ENCODE results near the gene USP5.
"Not testable (repeated sequence)": the region's sequence is repeated elsewhere in the genome, so short reads cannot be mapped to it uniquely, and the experiment has no call there.

USP5 gene

GRCh38 chr12:6899427-6899826 is 47.5 kb downstream of the USP5 start:
- Mint-ChIP-seq H3K4me3 (no peak overlapping the region), H3K36me3 (no peaks in the 10 kb centered on the region), H3K4me1 (ENCODE audit: low read depth) (peaks cover 7% of the 10 kb centered on the region), H3K27ac (no peak overlapping the region), H3K9me3 (ENCODE audit: low read depth) (no peaks in the 10 kb centered on the region), H3K27me3 (no peaks in the 10 kb centered on the region)

GRCh38 chr12:6899837-6900519 is 48.0 kb downstream of the USP5 start:
- Mint-ChIP-seq H3K36me3 (no peaks in the 10 kb centered on the region), H3K27me3 (no peaks in the 10 kb centered on the region), H3K4me1 (ENCODE audit: low read depth) (peaks cover 7% of the 10 kb centered on the region), H3K4me3 (no peak overlapping the region), H3K27ac (no peak overlapping the region), H3K9me3 (ENCODE audit: low read depth) (no peaks in the 10 kb centered on the region)

DNA sequence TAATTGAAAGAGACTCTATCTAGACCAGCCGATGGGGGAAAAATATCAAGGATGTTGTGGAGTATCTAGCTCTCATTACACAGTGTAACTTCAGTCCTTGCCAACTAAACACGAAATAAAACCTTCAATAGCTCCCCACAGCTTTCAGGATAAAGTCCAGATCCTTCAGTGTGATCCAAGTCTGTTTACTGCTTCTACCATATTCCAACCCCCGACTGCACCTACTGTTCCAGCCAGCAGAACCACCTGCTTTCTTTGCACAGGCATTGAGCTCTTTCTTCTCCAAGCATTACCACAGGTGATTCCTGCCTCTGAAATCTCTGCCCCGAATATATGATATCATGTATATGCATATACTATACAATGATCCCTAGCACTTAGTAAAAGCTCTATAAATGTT is 50.5 kb downstream of the USP5 start:
- H3K27me3 Mint-ChIP-seq, result no peaks in the 10 kb centered on the region
- no peaks in the 10 kb centered on the region for H3K36me3 Mint-ChIP-seq
- H3K27ac Mint-ChIP-seq, result no peak overlapping the region

DNA sequence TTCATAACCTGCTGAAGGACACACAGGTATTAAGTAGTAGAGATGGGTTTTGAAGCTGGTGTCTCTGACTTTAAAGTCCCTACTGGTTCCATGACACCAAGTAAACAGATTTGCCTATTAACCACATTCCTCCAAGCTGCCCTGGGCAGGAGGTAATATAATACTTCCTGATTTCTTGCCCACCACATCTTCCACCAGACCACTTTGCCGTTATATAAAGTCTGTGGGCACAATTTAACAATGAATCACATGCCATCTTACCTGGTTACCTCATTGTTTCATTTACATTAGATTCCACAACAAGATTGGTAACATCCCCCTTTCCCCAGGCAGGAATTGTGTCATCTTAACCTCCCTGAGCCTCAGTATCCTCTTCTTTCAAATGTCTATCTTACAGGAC is 51.8 kb downstream of the USP5 start:
- Mint-ChIP-seq H3K4me1 (ENCODE audit: low read depth) (peaks cover 7% of the 10 kb centered on the region), H3K36me3 (no peaks in the 10 kb centered on the region), H3K27me3 (no peaks in the 10 kb centered on the region), H3K4me3 (no peak overlapping the region), H3K27ac (no peak overlapping the region), H3K9me3 (ENCODE audit: low read depth) (no peaks in the 10 kb centered on the region)

More for the DNA sequence above, 50.5 kb downstream of the USP5 start:
- no peaks in the 10 kb centered on the region for H3K9me3 Mint-ChIP-seq (ENCODE audit: low read depth)
- H3K4me3 Mint-ChIP-seq, result no peak overlapping the region
- peaks cover 7% of the 10 kb centered on the region for H3K4me1 Mint-ChIP-seq (ENCODE audit: low read depth)

DNA sequence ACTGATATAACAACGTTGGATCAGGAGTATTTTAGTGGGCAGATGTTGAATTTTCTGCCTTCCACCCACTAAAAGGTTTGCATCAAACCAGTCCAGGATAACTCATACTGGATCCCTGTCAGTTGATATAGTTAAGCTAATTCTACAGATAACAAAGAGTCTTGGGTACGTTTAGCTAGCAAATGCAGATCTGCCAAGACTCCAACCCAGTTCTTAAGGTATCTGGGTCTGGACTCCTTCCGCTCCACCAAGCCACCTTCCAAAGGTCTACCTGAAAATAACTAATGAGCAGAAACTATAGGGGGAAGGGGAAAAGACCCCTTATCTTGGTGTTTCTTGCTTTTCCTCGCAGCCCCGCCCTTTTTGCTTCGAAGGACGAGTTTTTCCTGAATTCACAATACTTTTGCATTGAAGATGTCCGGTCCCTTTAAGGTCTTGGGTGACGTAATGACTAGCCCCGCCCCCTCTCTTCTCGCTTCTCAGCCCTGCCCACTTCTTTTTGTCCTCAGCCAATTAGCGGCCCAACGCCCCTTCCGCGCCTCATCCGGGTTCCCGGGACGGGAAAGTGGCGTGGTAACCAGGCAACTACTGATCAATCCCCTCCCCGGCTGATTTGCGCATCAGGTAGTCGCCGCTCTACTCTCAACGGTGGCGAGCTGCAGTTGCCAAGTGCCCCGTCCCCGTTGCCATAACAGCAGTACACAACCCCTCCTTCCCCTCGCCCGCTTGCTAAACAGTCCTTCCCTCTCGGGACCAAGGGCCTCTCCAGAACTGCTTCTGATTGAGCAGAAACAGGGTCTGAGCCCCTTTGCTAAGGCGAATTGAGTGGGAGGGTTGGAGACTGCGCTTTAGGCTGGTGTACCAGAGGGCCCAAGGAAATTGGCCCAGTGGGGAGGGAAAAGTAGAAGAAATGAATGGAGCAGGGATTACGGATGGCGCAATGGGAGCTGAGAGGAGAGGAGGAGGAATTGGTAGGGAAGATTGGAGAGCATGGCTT is 52.6 kb downstream of the USP5 start, which contains the start of gene LRRC23:
Gene LRRC23, plus strand, starts transcription at position 543 of the 997 bp plus-strand sequence. CDS start 812 bp downstream, outside the sequence.
- Mint-ChIP-seq H3K4me3 (no peak within 1 kb of the TSS), H3K27ac (no peak within 1 kb of the TSS), H3K27me3 (no peaks in the 10 kb centered on the region), H3K9me3 (ENCODE audit: low read depth) (no peaks in the 10 kb centered on the region), H3K36me3 (no peaks in the 10 kb centered on the region), H3K4me1 (ENCODE audit: low read depth) (peaks cover 4% of the 10 kb centered on the region)

- Mint-ChIP-seq H3K9me3 (ENCODE audit: low read depth) (no peaks in the 10 kb centered on the region), H3K36me3 (no peaks in the 10 kb centered on the region), H3K4me1 (ENCODE audit: low read depth) (no peaks in the 10 kb centered on the region), H3K27ac (no peak overlapping the region), H3K4me3 (no peak overlapping the region), H3K27me3 (no peaks in the 10 kb centered on the region)
Observed at GRCh38 chr12:6905414-6906040, 53.6 kb downstream of the USP5 start.

GRCh38 chr12:6908141-6908540 is 56.2 kb downstream of the USP5 start:
- H3K27me3 Mint-ChIP-seq; H3K36me3 Mint-ChIP-seq; H3K4me3 Mint-ChIP-seq; H3K9me3 Mint-ChIP-seq (ENCODE audit: low read depth); H3K4me1 Mint-ChIP-seq (ENCODE audit: low read depth); H3K27ac Mint-ChIP-seq: not testable (repeated sequence)

GRCh38 chr12:6909421-6910145 is 57.6 kb downstream of the USP5 start:
- no peaks in the 10 kb centered on the region for H3K27me3 Mint-ChIP-seq
- H3K27ac Mint-ChIP-seq, result peak overlapping the region; percentile 38
- peaks cover 12% of the 10 kb centered on the region for H3K4me1 Mint-ChIP-seq (ENCODE audit: low read depth)
- no peaks in the 10 kb centered on the region for H3K9me3 Mint-ChIP-seq (ENCODE audit: low read depth)
- no peaks in the 10 kb centered on the region for H3K36me3 Mint-ChIP-seq
- H3K4me3 Mint-ChIP-seq, result no peak overlapping the region

DNA sequence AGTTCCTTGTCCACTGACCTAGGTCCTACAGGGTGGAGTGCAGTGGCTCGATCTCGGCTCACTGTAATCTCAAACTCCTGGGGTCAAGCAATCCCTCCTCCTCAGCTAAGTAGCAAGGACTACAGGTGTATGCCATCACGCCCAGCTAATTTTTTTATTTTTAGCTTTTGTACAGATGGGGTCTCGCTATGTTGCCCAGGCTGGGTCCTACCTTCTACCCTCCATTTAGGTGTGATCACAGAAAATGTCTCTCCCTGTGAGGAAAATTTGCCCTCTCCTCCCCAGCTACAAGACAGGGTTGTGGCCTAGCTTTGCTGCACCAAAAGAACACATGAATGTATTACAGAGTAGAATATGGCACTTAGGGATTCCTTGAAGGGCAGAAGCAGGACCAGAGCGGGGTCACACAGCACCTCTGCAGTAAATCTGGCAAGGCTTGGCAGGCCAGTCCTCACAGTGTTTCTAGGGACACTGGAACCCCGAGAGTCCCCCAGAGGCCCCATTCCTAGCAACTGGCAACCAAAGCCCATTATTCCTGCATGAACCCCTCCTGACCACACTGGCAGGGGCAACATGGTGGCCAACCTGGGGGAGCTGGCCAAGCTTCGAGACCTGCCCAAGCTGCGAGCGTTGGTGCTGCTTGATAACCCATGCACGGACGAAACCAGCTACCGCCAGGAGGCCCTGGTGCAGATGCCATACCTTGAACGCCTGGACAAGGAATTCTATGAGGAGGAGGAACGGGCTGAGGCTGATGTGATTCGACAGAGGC is 60.4 kb downstream of the USP5 start:
- peak overlapping the region; percentile 82 for H3K27ac Mint-ChIP-seq
- no peak overlapping the region for H3K4me3 Mint-ChIP-seq
- peaks cover 29% of the 10 kb centered on the region for H3K4me1 Mint-ChIP-seq (ENCODE audit: low read depth)
- H3K36me3 Mint-ChIP-seq, result no peaks in the 10 kb centered on the region
- no peaks in the 10 kb centered on the region for H3K27me3 Mint-ChIP-seq
- H3K9me3 Mint-ChIP-seq (ENCODE audit: low read depth), result no peaks in the 10 kb centered on the region

DNA sequence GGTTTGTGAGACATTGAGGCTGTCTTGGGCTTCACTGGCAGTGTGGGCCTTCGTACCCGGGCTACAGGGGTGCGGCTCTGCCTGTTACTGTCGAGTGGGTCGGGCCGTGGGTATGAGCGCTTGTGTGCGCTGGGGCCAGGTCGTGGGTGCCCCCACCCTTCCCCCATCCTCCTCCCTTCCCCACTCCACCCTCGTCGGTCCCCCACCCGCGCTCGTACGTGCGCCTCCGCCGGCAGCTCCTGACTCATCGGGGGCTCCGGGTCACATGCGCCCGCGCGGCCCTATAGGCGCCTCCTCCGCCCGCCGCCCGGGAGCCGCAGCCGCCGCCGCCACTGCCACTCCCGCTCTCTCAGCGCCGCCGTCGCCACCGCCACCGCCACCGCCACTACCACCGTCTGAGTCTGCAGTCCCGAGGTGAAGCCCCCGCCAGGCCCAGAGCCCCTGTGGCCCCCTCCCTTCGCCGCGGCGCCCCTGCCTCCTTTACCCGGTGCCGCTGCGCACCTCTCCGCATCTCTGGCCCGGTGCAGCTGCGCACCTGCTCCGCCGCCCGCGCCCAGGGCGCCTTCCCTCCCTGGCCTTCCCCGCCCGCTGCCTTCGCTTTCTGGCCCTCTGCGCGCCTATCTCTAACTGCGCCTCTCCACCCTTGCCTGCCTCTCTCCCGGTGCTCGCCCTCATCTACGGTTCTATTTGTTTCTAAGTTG is 62.4 kb downstream of the USP5 start, which contains the start of gene ENO2:
Gene ENO2, plus strand, starts transcription at position 335 of the 701 bp plus-strand sequence. CDS start 1,253 bp downstream, outside the sequence.
- H3K4me3 Mint-ChIP-seq, result peak within 1 kb of the TSS; percentile 93
- H3K27ac Mint-ChIP-seq, result peak within 1 kb of the TSS; percentile 88
- H3K36me3 Mint-ChIP-seq, result no peaks in the 10 kb centered on the region
- no peaks in the 10 kb centered on the region for H3K27me3 Mint-ChIP-seq
- H3K9me3 Mint-ChIP-seq (ENCODE audit: low read depth), result no peaks in the 10 kb centered on the region
- peaks cover 29% of the 10 kb centered on the region for H3K4me1 Mint-ChIP-seq (ENCODE audit: low read depth)

- Mint-ChIP-seq H3K27ac (peak overlapping the region; percentile 84), H3K4me3 (peak overlapping the region; percentile 93), H3K4me1 (ENCODE audit: low read depth) (peaks cover 29% of the 10 kb centered on the region), H3K27me3 (no peaks in the 10 kb centered on the region), H3K9me3 (ENCODE audit: low read depth) (no peaks in the 10 kb centered on the region), H3K36me3 (peaks cover 2% of the 10 kb centered on the region)
Observed at GRCh38 chr12:6914947-6915788, 63.2 kb downstream of the USP5 start.

DNA sequence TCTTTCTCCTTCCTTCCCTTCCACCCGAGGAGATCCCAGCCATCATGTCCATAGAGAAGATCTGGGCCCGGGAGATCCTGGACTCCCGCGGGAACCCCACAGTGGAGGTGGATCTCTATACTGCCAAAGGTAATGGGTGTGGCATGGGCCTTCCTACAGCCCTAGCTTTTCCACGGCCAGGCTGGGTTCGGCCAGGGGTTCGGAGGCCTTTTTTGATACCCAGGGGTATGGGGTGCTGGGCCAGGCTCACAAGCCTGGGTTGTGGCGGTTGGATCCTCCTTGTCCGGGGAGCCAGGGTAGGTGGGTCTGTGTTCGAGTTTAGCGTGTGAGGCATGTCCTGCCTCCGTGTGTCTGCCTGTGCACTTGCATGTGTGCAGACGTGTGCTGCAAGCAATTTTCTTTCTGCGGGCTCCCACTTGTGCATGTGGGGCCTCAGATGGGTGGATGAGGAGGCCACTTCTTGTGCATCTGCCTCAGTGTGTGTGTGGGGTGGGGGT is 63.9 kb downstream of the USP5 start:
- H3K27me3 Mint-ChIP-seq, result no peaks in the 10 kb centered on the region
- no peaks in the 10 kb centered on the region for H3K9me3 Mint-ChIP-seq (ENCODE audit: low read depth)
- peak overlapping the region; percentile 22 for H3K27ac Mint-ChIP-seq
- H3K4me1 Mint-ChIP-seq (ENCODE audit: low read depth), result peaks cover 29% of the 10 kb centered on the region
- H3K36me3 Mint-ChIP-seq, result peaks cover 2% of the 10 kb centered on the region
- peak overlapping the region; percentile 93 for H3K4me3 Mint-ChIP-seq

All from activated naive CD8-positive, alpha-beta T cell (primary cell).